Glomerular visceral epithelial cell (primary cell): ENCODE data around the gene MBD3.
"Not testable (repeated sequence)": the region's sequence is repeated elsewhere in the genome, so short reads cannot be mapped to it uniquely, and the experiment has no call there.

Experiments
- DNase-seq: peaks from one replicate; pipeline ENCODE4 v3.0.0-alpha.2; 2016; ENCODE audit errors: extremely low spot score

Gene MBD3

DNA sequence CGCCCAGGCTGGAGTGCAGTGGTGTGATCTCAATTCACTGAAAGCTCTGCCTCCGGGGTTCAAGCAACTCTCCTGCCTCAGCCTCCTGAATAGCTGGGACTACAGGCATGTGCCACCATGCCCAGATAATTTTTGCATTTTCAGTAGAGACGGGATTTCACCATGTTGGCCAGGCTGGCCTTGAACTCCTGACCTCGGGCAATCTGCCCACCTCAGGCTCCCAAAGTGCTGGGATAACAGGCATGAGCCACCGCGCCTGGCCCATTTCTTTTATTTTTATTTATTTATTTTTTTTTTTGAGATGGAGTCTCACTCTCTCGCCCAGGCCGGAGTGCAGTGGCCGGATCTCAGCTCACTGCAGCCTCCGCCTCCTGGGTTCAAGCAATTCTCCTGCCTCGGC, 52.9 kb downstream of the MBD3 start:
- not testable (repeated sequence) for DNase-seq

DNA sequence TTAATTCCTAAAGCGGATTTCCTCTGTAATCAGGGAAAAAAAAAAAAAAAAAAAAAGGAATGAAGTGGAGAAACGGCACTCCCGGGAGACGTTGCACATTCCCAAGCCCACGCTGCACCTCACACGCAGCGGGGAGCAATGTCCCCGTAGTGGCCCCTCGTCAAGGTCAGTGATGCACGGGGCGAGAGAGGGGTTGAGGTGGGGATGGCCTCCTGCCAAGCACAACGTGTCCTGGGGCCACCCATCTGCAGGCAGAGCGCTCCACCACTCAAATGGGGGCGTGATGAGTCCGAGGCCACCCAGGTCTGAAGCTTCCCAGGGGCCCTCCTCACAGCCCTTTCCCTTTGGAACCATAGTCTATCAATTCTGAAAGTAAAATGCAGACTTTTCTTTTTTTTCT, 53.7 kb downstream of the MBD3 start:
- DNase-seq: no peak

DNA sequence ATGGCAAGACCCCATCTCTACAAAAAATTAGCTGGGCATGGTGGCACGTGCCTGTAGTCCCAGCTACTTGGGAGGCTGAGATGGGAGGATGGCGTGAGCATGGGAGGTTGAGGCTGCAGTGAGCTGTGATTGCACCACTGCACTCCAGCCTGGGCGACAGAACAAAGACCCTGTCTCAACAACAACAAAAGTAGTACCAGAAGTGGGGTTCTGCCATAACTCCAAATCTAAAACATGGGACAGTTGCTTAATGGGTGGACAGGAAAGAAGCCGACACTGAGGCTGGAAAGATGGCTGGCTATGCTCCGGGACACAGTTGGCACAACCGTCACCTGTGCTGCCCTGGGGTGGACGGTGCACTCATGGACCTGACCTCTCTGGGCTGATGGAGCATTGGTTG, 57.0 kb downstream of the MBD3 start:
- not testable (repeated sequence) for DNase-seq

DNA sequence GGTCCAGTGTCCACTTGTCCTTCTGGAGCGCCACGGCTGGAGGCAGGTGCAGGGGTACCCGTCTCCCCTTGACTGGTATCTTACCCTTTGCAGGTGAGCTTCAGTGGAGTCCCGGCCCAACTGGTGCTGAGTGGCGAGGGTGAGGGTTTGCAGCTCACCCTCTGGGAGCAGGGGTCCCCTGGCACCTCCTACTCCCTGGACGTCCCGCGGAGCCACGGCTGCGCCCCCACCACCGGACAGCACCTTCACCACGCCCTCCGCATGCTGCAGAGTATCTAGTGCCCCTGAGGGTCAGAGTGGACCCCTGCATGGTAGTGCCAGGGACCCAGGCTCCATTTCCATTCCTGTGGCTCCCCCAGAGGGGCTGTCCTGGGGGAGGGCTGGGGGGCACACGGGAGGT, 57.7 kb downstream of the MBD3 start:
- no peak for DNase-seq

DNA sequence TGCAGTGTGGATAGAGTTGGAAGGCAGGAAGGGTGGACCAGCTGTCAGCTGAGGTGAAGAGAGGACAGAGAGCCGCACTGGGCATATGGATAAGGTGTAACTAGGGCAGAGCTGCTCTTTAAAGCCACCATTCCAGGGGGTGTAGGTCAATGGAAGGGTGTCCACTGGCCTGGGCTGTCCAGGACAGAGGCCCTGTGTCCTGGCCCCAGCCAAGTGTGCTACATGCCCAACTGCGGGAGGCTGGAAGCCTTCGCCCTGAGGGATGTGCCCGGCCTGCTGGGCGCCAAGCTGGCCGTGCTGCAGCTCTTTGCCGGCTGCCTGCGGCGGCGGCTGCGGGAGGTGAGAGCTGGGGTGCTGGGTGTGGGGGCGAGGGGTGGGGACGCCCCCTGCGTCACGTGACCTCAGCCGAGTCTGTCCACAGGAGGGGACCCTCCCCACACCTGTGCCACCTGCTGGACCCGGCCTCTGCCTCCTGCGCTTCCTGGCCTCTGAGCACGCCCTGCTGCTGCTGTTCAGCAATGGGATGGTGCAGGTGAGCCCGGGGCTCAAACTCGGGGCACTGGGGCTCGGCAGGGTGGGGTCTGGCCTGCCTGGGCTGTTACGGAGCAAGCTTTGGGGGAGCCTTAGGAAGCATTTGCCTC, 59.0 kb downstream of the MBD3 start:
- DNase-seq: no peak

DNA sequence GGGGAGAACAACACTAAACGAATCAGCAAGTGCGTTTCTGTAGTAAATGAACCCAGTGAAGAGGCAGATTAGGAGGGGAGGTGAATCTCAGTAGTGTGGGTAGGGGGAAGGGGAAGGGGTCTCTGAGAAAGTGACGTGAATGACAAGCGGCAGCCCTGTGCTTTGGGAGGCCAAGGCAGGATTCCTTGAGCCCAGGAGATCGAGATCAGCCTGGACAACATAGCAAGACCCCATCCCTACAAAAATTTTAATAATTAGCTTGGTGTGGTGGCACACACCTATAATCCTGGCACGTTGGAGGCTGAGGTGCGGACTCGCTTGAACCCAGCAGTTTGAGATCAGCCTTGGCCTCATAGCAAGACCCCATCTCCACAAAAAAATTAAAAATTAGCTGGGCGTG, 60.7 kb downstream of the MBD3 start:
- no peak for DNase-seq

DNA sequence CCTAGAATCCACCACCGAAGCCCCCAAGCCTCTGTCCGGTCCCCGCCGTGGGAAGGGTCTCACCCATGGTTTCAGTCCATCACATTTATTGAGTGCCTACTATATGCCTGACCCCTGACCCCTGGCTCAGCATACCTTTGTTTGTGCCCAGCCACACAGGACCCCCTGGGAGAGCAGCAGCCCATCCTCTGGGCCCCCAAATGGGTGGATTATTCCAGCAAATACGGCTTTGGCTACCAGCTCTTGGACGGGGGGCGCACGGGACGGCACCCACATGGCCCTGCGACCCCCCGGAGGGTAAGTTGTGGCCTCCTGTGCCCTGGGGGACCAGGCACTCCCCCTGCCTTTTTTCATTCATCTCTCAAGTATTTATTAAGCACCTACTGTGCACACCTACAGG, 61.1 kb downstream of the MBD3 start:
- DNase-seq: no peak

DNA sequence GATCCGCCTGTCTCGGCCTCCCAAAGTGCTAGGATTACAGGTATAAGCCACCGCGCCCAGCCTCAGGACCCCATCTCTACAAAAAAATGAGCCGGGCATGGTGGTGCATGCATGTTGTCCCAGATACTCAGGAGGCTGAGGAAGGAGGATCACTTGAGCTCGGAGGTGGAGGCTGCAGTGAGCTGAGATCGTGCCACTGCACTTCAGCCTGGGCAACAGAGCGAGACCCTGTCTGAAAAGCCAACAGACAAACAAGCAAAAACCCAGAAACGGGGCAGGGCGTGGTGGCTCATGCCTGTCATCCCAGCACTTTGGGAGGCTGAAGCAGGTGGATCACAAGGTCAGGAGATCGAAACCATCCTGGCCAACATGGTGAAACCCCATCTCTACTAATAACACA, 61.8 kb downstream of the MBD3 start:
- not testable (repeated sequence) for DNase-seq

DNA sequence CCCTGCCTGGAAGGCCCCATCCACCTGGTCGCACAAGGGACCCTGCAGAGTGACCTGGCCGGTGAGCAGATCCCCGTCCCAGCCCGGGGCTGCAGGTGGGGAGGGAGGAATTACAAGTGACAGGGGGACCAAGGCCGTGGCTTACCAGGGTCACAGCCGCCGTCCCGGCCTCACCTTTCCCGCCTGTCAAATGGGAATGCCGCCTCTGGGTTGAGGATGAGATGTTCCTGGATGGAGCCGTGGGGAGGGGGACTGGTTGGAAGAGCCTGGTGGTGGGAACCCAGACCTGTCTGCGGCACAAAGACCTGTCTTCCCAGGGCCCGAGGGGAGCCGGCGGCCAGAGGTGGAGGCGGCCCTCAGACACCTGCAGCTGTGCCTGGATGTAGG, 63.2 kb downstream of the MBD3 start:
- no peak for DNase-seq

DNA sequence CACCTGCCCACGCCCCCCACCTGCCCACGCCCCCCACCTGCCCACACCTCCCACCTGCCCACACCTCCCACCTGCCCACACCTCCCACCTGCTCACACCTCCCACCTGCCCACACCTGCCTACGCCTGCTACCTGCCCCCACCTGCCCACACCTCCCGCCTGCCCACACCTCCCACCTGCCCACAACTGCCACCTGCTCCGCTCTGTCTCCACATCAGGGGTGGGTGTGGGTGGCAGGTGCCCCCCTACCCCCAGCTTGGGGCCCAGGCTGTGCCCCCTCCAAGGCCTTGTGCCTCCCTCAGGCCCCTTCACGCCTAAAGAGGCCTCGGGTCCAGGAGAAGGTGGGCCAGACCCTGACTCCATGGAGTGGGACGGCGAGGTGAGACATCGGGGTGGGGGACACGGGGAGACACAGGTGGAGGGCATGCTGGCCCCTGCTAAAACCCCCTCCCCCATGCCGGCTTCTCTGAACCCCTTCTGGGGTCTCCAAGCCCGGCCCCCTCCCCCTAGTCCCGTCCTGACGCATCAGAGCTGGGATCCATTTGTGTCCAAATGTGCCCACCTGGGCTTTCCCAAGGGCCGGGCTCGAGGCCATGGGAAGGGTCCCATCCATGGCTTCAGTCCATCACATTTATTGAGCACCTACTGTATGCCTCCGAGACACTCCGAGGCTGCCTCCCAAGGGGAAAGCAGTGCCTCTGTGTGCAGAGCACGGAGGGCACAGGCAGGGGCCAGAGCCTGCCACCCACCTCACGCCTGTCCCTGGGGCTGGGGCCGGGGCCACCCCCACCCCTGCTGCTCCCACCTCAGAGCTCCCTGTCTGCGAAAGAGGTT, 63.9 kb downstream of the MBD3 start:
- no peak for DNase-seq

DNA sequence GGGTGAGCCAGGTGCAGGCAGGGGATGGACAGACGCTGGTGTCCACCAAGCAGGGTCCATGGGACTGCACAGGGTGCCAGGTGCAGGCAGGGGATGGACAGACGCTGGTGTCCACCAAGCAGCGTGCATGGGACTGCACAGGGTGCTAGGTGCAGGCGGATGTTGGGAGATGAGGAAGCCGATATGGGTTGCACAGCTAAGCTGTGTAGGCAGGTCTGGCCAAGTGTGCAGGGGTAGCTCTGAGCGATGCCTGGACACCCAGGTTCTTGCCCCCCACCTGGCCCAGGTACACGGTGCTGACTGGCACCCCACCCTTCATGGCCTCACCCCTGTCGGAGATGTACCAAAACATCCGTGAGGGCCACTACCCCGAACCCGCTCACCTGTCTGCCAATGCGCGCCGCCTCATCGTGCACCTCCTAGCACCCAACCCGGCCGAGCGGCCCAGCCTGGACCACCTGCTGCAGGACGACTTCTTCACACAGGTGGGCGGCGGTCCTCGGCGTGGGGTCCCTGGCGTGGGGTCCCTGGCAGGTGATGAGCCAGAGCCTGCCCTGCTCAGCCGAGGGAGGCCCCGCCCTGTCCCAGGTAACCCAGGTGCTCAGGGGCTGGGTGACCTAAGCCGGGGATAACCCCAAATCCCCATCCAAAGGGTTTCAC, 64.9 kb downstream of the MBD3 start:
- no peak for DNase-seq

DNA sequence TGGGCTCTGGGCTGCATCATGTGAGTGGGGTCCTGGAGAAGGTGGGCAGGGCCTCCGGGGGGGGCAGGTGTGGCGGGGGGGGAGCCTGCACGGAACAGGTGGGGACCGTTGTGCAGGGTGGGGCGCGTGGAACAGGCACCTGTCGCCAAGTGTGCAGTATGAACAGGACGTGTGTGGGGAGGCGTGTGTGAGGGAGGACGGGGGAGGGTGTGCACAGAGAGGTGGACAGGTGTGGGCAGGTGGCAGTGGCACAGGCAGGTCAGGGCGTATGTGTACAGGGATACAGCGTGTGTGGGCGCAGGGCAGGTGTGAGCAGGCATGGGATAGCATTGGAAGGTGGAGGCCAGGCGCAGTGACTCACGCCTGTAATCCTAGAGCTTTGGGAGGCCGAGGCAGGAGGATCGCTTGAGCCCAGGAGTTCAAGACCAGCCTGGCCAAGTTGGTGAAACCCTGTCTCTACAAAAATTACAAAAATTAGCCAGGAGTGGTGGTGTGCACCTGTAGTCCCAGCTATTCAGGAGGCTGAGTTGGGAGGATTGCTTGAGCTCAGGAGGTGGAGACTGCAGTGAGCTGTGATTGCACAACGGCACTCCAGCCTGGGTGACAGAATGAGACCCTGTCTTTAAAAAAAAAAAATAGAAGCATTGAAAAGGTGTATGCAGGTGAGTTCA, 65.6 kb downstream of the MBD3 start:
- no peak for DNase-seq

DNA sequence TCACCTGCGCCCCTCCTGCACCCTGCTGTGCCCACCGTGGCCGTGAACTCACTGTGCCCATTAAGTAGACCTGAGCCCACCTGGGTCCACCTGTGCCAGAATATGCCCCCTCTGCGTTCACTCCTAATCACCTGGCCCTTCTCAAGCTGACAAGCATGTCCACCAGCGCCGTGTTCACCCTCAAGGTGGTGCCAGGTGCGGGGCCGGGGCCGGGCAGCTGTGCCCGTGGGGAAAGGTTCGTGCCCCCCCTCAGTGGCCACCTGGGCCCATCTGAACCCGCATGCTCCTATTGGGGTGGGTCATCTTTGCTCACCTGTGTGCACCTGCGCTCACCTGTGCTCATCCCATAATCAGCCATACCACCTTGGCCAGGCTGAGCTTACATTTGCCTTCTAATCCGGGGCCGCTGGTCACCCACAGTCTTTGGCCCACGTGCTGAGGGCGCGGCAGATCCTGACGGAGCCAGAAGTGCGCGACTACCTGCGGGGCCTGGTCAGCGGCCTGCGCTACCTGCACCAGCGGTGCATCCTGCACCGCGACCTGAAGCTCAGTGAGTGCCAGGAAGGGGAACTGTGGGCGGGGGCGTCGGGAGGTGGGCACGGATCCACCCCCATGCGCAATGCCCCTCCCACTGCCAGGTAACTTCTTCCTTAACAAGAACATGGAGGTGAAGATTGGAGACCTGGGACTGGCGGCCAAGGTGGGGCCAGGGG, 66.4 kb downstream of the MBD3 start:
- no peak for DNase-seq

DNA sequence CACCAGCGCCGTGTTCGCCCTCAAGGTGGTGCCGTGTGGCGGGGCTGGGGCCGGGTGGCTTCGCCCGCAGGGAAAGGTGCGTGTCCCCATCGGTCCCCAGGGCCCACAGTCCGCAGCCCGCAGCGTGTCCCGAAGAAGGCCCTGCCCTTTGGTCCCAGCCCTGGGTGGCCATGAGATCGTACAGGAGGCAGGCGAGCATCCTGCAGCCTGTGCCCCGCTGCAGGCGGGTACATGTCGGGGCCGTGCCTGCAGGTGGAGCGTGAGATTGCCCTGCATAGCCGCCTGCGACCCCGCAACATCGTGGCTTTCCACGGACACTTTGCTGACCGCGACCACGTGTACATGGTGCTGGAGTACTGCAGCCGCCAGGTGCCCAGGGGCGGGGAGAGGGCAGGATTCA, 67.3 kb downstream of the MBD3 start:
- DNase-seq: no peak

DNA sequence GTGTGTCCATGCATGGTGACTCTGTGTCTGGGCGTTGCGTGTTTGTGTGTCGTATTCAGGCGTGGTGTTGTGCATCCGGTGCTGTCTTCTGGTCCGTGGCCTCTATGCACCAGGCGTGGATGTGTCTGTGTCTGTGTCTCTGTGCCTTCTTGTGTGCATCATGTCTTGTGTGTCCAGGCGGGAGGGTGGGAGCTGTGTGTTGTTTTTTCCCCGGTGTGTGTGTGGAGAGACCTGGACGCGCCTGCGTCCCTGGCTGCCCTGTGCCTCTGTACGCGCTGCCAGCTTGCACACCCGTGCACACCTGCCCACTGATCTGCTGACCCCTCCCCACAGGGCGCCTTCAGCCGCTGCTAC, 67.7 kb downstream of the MBD3 start:
- no peak for DNase-seq

DNA sequence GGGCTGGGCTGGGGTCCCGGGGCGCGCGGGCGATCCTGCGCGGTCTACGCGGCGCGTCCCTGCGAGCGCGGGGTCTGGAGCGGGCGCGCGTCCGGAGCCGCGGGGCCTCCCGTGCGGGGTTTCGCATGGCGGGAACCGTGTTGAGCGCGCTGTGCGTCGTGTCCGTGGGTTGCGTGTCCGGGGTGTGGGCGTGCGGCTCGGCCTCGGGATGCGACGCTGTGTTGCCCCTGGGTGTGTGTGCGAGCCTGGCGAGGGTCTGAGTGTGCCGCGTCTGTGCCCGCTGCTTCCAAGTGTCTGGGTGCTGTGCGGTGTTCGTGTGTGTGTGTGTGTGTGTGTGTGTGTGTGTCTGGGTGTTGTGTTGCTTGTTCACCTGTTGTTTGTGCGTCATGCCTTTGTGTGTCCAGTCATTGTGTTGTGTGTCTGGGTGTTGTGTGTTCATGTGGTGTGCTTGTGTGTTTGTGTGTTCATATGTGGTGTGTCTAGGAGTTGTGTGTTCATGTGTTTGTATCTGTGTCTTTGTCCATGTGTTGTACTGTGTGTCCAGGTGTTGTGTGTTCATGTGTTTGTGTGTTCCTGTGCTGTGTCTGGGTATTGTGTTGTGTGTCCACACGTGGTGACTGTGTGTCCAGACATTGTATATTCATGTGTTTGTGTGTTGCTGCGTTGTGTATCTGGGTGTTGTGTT, 68.2 kb downstream of the MBD3 start:
- DNase-seq: no peak
